Skeletal muscle tissue (tissue), 4 donors: ENCODE data around the gene MUC5B. TPM values are rescaled to one million over a fixed set of nuclear protein-coding genes. Genes with fewer than 3 reads are reported as not detected.

ENCODE experiments used
- H3K27ac ChIP-seq: one replicate; pipeline ENCODE4 v1.7.0; 2013; ENCODE audit warnings: mild to moderate bottlenecking, low read depth, low read length, inconsistent platforms
- H3K27me3 ChIP-seq, 3 donors: one replicate each; pipeline ENCODE4 v1.7.0; 2013; ENCODE audit warnings: low read length in 3 of 3; ENCODE audit not compliant: control insufficient read depth in 3 of 3, insufficient read depth in 3 of 3
- H3K36me3 ChIP-seq, 3 donors: one replicate each; pipeline ENCODE4 v1.7.0; 2013; ENCODE audit warnings: low read length in 3 of 3; ENCODE audit not compliant: control insufficient read depth in 3 of 3, insufficient read depth in 3 of 3
- H3K4me1 ChIP-seq, 3 donors: one replicate each; pipeline ENCODE4 v1.7.0; 2013; ENCODE audit warnings: low read length in 3 of 3, mild to moderate bottlenecking in 3 of 3; ENCODE audit not compliant: control insufficient read depth in 3 of 3, insufficient read depth in 3 of 3
- H3K4me3 ChIP-seq, 3 donors: one replicate each; pipeline ENCODE4 v1.7.0; 2013; ENCODE audit warnings: low read length in 3 of 3
- H3K9ac ChIP-seq, 3 donors: one replicate each; pipeline ENCODE4 v1.7.0; 2013; ENCODE audit warnings: low read length in 3 of 3, mild to moderate bottlenecking in 3 of 3, moderate library complexity in 2 of 3, low read depth in 1 of 3
- H3K9me3 ChIP-seq, 3 donors: one replicate each; pipeline ENCODE4 v1.7.0; 2013; ENCODE audit warnings: low read length in 3 of 3; ENCODE audit not compliant: control insufficient read depth in 3 of 3
- total RNA-seq: library from RNA; depleted of rRNA; stranded (reverse); fragments of >200 nt; gene quantifications from one replicate; pipeline ENCODE4 v1.2.3, GENCODE V29; 2014
- donor health status: Osteomylitis.

Gene MUC5B
- total RNA-seq, 1 donor from 2014 or later = not detected

DNA sequence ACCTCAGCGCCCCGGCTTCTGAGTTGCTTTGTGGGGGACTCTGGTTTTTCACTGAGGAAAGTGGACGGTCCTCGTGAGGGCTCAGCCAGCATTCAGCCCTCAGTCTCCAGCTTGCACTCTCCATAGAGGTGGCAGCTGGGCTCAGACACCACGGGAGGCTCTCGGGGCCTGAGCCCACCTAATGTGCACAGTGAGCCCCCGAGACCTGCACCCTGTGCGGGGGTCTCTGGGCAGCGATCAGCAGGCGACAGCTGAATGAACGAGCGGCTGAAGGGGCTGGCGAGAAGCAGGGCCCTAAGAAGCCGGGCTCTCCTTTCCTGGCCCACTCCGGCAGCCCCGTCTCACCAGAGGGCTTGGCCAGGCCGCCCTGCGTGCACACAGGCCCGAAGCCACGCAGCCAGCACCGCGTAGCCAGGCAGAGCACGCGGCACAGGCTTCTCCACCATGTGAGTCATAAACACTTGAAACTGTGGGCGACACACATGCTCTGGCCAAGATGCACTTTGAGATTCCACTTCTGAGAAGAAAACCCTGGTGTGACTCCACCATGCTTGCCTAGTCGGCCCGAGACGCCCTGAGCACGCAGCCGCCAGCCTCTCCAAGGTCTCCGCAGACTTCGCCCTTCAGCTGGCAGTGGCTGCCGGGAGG lies 58.6 kb downstream of the MUC5B start:
- Histone ChIP-seq H3K27ac (no peak overlapping the region), H3K27me3 (no peaks in the 10 kb centered on the region), H3K9me3 (no peaks in the 10 kb centered on the region), H3K36me3 (peaks cover 44 to 58% (median 51%) of the 10 kb centered on the region in 3 donors), H3K9ac (no peak overlapping the region), H3K4me3 (no peak overlapping the region), H3K4me1 (no peaks in the 10 kb centered on the region)

DNA sequence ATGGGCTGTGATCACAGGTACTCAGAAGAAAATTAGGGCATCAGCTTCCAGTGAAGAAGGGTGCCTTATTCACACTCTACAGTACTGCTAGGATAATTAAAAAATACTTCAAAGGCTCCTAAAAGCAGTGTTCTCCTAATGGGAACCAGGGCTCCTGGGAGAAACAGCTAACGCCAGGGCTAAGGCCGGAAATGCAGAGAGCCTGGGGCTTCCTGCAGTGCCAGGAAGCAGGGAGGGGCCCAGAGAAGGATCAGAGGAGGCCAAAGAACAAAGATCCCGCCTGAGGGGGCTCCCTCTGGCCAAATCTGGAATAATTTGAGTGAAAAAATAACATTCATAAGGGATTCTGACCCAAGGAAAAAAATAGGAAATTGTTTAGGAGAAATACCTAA lies 59.1 kb downstream of the MUC5B start:
- H3K4me3 ChIP-seq = no peak overlapping the region
- H3K36me3 ChIP-seq = peaks cover 48 to 58% (median 50%) of the 10 kb centered on the region in 3 donors
- no peaks in the 10 kb centered on the region for H3K4me1 ChIP-seq
- H3K9me3 ChIP-seq = no peaks in the 10 kb centered on the region
- no peak overlapping the region for H3K27ac ChIP-seq
- no peaks in the 10 kb centered on the region for H3K27me3 ChIP-seq
- H3K9ac ChIP-seq = no peak overlapping the region

DNA sequence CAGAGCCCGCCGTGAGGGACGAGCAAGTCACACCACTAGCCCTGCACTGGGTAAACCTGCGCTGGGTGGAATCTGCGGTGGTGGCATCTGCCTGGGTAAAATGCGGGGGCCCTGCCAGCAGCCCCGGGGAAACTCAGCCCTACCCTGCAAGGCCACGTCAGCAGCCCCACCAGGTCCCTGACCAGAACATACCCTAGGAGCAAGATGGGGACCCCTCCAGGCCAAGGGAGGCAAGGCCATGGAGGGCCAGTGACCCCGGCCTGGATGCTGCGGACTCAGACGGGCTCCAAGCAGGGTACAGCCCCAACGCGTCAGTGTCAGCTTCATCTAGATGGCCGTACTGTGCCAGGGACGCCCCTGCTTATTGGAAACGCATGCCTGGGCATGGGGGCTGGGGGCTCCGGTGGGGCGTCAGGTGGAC lies 60.2 kb downstream of the MUC5B start:
- Histone ChIP-seq H3K27ac (no peak overlapping the region), H3K4me1 (no peaks in the 10 kb centered on the region), H3K9ac (no peak overlapping the region), H3K9me3 (no peaks in the 10 kb centered on the region), H3K27me3 (no peaks in the 10 kb centered on the region), H3K36me3 (peaks cover 48 to 56% (median 48%) of the 10 kb centered on the region in 3 donors), H3K4me3 (no peak overlapping the region)

DNA sequence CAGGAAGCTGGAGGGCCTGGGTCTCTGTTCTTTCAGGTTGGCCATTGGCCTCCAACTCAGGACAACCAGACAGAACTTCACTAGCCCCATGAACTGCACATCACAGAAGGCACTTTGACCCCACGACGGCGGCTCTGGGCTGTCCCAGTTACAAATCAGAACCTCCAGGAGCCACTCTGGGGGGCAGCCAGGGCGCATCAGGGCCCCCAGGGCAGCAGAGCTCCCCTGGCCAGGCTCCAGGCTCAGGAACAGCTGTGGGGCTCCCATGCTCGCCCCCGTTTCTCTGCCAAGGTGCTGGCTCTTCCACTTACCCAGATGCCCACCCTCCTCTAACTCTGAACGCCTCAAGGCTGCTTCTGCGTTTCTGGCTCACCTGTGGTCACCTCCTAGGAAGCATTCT lies 61.0 kb downstream of the MUC5B start:
- no peak overlapping the region for H3K9ac ChIP-seq
- no peak overlapping the region for H3K27ac ChIP-seq
- H3K4me1 ChIP-seq = no peaks in the 10 kb centered on the region
- no peaks in the 10 kb centered on the region for H3K27me3 ChIP-seq
- peaks cover 53 to 58% (median 54%) of the 10 kb centered on the region in 3 donors for H3K36me3 ChIP-seq
- no peak overlapping the region for H3K4me3 ChIP-seq
- no peaks in the 10 kb centered on the region for H3K9me3 ChIP-seq

DNA sequence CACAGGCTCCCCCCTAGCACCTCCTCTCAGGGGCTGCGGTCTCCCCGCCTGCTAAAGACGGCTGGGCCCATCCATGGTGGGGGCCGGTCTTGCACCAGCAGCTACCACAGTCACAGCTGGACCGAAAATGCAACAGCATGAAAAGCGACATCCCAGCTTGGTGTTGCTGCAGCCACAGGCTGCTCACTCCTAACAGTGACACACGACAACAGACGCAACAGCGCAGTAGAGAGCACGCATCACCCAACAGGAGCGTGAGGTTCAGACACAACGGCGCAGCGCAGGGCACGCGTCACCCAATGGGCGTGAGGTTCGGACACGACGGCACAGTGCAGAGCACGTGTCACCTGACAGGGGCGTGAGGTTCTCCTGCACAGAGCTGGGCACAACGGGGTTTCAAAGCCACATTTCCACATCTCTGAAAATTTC lies 62.5 kb downstream of the MUC5B start:
- H3K4me3 ChIP-seq = no peak overlapping the region
- H3K36me3 ChIP-seq = peaks cover 58 to 64% (median 62%) of the 10 kb centered on the region in 3 donors
- no peak overlapping the region for H3K27ac ChIP-seq
- H3K9ac ChIP-seq = no peak overlapping the region
- no peaks in the 10 kb centered on the region for H3K9me3 ChIP-seq
- H3K4me1 ChIP-seq = no peaks in the 10 kb centered on the region
- H3K27me3 ChIP-seq = no peaks in the 10 kb centered on the region

DNA sequence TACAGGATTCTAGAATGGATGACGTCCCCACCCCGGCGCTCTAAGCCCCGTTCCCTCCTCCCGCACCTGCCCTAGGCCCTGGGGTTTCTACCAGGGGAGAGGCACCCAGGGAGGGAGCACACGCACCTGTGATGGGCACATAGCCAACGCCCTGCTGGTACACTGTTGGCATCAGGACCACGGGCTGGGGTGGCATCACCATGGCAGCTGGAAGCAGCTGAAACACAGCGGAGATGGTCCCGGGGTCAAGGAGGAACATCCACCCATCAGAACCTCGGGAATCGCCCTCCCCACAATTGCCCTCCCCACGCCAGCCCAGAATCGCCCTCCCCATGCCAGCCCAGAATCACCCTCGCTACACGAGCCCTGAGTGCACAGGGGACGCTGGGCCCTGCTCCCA lies 63.0 kb downstream of the MUC5B start:
- Histone ChIP-seq H3K27ac (no peak overlapping the region), H3K9me3 (no peaks in the 10 kb centered on the region), H3K4me1 (no peaks in the 10 kb centered on the region), H3K4me3 (no peak overlapping the region), H3K9ac (no peak overlapping the region), H3K27me3 (no peaks in the 10 kb centered on the region), H3K36me3 (peaks cover 58 to 63% (median 61%) of the 10 kb centered on the region in 3 donors)

DNA sequence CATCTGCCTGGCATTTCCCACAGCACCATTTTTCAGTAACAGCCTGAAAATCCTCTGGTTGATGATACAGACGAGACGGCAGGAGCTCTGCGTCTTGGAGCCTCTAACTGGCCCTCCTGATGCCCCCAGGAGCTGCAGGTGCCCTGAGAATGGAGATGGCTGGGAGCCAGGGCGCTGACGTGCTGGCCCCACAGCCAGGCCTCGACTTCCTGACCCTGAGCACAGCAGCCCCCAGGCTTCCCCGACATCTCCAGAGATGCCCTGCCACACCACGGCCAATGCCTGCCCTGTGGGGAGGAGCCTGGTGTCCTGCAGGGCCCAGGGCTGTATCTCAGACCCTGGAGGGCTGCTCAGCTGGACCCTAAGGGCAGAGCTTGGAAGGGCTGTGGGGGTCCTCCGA lies 65.1 kb downstream of the MUC5B start:
- H3K9me3 ChIP-seq = no peaks in the 10 kb centered on the region
- H3K36me3 ChIP-seq = peaks cover 66 to 70% (median 68%) of the 10 kb centered on the region in 3 donors
- no peak overlapping the region for H3K4me3 ChIP-seq

DNA sequence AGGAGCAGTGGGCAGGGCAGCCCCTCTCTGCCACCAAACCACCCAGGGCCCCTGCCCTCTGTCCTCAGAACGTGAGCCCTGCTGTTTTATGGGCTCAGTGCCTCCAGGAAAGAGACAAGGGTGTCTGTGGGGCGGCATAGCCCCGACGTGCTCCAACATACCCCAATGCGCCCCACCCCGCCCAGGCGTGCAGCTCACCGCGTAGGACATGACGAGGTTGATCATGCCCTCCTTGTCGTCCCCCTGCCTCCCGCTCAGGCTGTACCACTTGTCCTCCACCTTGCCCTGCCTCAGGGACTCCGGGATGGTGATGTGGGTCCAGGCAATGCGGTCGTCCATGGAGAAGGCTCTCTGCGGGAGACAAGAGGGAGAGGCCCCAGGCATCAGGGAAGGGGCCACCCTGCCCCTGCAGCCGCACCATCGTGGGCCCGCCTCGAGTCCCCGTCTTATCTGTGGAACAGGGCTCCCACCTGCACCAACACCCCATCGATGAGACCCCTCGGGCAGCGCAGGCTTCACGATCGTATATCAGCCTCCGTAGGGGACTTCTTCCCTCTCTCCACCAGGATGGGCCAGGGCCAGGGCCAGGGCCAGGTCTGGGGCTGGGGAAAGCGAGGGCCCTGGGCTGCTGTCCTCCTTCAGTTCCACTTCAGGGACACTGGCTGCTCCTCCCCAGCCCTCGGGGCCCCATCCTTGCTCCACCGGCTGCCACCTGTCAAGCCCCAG lies 65.7 kb downstream of the MUC5B start:
- Histone ChIP-seq H3K27ac (no peak overlapping the region), H3K4me3 (no peak overlapping the region), H3K27me3 (no peaks in the 10 kb centered on the region), H3K9ac (no peak overlapping the region), H3K36me3 (peaks cover 68 to 73% (median 70%) of the 10 kb centered on the region in 3 donors), H3K9me3 (no peaks in the 10 kb centered on the region), H3K4me1 (peaks cover 0 to 3% (median 0%) of the 10 kb centered on the region in 3 donors)

More for the DNA sequence above, 65.1 kb downstream of the MUC5B start:
- H3K9ac ChIP-seq = no peak overlapping the region
- no peaks in the 10 kb centered on the region for H3K27me3 ChIP-seq
- peaks cover 0 to 3% (median 0%) of the 10 kb centered on the region in 3 donors for H3K4me1 ChIP-seq
- no peak overlapping the region for H3K27ac ChIP-seq

DNA sequence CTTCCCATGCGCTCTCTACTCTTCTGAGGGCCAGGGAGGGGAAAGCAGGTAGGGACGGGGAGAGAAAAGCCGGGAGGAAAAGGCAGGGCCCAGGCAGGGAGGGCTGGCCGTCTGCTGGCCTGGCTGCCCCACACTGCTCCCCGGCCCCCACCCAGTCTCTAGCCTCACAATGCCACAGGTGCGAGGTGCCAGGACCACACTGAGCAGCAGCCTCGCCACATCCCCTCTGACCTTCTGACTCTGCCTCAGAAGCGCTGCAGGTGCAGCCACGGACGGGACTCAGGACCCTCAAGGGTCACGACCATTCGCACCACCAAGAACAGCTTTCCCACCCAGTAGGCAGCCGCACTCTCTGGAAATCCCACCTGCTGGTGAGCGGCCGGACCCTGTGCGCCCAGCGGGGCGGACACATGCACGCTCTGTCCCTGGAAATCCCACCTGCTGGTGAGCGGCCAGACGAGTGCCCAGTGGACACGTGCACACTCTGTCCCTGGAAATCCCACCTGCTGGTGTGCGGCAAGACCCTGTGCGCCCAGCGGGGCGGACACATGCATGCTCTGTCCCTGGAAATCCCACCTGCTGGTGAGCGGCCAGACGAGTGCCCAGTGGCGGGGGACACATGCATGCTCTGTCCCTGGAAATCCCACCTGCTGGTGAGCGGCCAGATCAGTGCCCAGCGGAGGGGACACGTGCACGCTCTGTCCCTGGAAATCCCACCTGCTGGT lies 66.5 kb downstream of the MUC5B start:
- H3K27me3 ChIP-seq = no peaks in the 10 kb centered on the region
- H3K4me3 ChIP-seq = no peak overlapping the region
- H3K4me1 ChIP-seq = peaks cover 0 to 3% (median 0%) of the 10 kb centered on the region in 3 donors
- peaks cover 70 to 77% (median 73%) of the 10 kb centered on the region in 3 donors for H3K36me3 ChIP-seq
- no peak overlapping the region for H3K27ac ChIP-seq
- H3K9ac ChIP-seq = no peak overlapping the region
- no peaks in the 10 kb centered on the region for H3K9me3 ChIP-seq
